Measurements from ENCODE around the gene SOX6.

SOX6 gene

DNA sequence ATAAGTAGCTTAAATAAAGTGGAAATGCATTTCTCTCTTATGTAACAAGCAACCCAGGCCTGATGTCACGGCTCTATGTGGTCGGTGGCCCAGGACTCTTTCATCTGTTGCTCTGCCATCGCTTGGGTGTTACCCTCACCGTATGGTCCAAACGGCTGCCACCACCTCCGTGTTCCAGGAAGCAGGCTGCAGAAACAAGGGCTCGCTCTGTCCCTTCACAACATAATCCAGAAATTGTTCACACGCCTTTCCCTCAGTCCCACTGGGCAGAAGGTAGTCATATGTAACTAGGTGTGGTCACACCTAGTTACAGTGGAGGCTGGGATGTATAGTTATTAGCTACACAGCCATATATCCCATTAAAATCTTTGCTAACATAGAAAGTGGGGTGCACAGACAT, 421.0 kb downstream of the SOX6 start:
- TF ChIP-seq, protein P1, sequence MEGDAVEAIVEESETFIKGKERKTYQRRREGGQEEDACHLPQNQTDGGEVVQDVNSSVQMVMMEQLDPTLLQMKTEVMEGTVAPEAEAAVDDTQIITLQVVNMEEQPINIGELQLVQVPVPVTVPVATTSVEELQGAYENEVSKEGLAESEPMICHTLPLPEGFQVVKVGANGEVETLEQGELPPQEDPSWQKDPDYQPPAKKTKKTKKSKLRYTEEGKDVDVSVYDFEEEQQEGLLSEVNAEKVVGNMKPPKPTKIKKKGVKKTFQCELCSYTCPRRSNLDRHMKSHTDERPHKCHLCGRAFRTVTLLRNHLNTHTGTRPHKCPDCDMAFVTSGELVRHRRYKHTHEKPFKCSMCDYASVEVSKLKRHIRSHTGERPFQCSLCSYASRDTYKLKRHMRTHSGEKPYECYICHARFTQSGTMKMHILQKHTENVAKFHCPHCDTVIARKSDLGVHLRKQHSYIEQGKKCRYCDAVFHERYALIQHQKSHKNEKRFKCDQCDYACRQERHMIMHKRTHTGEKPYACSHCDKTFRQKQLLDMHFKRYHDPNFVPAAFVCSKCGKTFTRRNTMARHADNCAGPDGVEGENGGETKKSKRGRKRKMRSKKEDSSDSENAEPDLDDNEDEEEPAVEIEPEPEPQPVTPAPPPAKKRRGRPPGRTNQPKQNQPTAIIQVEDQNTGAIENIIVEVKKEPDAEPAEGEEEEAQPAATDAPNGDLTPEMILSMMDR (IDR thresholded peaks at IDR 0.05; ENCODE audit: low read depth, low read length, missing control alignments) = no peak
- in situ Hi-C loops (cut with HindIII; ENCODE audit: low sequenced_read_pairs) = no loop called here

DNA sequence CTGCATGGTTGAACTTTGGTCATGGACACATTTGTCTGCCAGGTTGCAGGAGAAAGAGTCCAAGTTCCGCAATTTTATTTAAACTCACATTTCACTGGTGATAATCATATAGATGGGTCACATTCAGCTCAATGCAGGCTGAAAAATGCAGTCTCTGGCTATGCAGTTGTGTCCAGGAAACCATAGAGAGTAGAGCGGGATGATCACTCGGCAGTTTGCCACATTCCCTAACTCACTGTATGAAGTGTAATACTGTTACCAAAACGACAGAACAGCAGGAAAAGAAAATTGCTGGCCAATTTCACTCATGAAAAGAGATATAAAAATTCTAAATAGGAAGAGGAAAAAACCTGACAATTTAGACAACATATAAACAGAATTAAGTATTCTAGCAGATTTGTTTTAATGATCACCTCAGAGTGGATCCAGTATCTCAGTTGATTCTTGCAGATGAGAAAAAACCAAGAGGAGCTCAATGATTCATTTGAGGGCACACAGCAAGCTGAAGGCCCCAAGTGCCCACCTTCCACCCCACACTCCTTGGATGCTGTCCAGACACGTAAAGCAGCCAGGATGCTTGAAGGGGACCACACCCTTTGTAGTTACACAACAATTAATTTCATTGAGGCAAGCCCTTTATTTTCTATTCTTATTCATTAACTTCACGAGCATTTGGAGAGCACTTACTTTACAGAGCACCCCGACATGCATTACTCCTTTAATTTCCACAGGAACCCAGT, 422.3 kb downstream of the SOX6 start:
- TF ChIP-seq, protein P1 (IDR thresholded peaks at IDR 0.05; ENCODE audit: low read depth, low read length, missing control alignments) = no peak
- no peak overlapping the region for H3K4me3 ChIP-seq (ENCODE audit: low read depth, low read length)
- in situ Hi-C loops (cut with HindIII; ENCODE audit: low sequenced_read_pairs) = no loop called here
- no peak for DNase-seq (ENCODE audit: low read depth)

More for the DNA sequence above, 421.0 kb downstream of the SOX6 start:
- no peak for DNase-seq (ENCODE audit: low read depth)
- H3K4me3 ChIP-seq (ENCODE audit: low read depth, low read length) = no peak overlapping the region

DNA sequence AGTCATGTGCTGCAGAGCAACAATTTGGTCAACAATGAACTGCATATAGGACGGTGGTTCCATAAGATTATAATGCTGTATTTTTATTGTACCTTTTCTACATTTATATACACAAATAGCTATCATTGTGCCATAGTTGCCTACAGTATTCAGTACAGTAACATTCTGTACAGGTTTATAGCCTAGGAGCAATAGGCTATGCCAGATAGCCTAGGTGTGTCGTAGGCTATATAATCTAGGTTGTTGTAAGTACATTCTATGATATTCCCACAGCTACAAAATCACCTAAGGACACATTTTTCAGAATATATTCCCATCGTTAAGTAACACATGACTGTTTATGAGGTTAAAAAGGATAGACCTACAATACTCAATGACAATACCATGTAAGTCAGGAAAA, 423.9 kb downstream of the SOX6 start:
- TF ChIP-seq, protein P1 (IDR thresholded peaks at IDR 0.05; ENCODE audit: low read depth, low read length, missing control alignments) = no peak
- in situ Hi-C loops (cut with HindIII; ENCODE audit: low sequenced_read_pairs) = no loop called here
- H3K4me3 ChIP-seq (ENCODE audit: low read depth, low read length) = no peak overlapping the region
- no peak for DNase-seq (ENCODE audit: low read depth)

DNA sequence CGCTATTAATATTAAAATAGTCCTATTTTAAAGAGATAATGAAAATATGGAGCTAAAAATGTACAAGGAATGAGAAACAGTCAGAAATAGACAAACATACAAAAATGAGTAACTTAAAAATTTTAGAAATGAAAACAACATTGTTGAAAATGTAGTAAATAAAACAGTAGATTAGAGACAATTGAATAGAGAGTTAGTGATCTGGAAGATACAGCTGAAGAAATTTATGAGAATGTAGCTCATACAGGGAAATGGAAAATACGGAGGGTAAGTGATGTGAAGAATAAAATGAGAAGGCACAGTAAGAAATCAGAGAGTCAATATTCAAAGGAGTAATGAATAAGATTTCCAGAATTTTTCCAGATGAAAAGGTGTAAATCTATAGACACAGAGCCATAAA, 424.8 kb downstream of the SOX6 start:
- H3K4me3 ChIP-seq (ENCODE audit: low read depth, low read length) = no peak overlapping the region
- TF ChIP-seq, protein P1 (IDR thresholded peaks at IDR 0.05; ENCODE audit: low read depth, low read length, missing control alignments) = no peak
- no peak for DNase-seq (ENCODE audit: low read depth)
- in situ Hi-C loops (cut with HindIII; ENCODE audit: low sequenced_read_pairs) = no loop called here

DNA sequence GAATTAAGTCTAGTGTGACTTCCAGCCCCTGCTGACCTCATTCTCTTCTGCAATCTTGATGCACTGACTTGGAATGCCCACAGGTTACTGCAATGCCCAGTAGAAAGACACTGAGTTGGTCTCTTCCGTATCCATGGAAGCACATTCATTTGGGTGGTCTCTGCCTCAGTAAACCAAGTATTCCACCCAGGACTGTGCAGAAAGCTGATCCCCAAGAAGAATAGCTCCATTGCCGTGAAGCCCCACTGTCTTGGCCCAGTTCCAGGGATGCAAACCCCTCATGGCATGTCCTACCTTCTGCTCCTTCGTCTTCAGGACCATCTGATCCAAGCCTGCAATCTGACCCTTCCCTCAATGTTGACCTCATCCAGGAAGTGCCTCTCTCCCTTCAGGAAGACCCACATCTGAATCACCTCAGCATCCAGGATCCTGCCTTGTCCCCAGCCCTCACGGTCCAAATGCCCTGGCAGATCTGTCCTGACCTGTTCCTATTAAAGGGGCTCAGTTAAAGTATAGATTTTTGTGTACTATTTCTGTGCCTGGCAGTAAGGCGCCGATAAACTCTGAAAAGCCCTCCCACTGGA, 425.8 kb downstream of the SOX6 start:
- H3K4me3 ChIP-seq (ENCODE audit: low read depth, low read length) = no peak overlapping the region
- TF ChIP-seq, protein P1 (IDR thresholded peaks at IDR 0.05; ENCODE audit: low read depth, low read length, missing control alignments) = no peak
- no peak for DNase-seq (ENCODE audit: low read depth)
- in situ Hi-C loops (cut with HindIII; ENCODE audit: low sequenced_read_pairs) = no loop called here

DNA sequence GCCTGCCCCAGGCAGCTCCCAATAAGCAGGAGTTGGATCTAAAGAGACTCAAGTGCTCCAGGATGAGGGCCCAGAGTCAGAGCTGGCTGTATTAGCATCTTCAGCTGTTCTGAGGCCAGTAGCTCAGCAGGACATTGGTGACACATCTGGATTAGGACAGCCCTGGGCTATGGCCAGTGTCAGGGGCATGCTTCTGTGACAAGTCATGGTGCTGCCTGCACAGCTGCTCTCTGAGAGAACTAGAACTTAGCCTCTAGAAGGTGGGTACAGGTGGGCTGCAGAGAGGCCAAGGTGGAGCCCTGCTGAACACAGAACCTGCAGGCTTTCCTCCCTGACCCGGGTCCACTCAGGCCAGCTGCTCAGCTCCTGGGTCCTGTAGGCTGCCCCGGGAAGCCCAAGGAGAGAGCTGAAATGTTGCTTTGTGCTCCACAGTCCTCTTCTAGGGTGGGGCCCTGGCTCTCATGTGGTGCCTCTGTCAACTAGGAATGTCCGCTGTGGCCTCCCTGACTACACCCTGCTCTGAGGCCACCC, 426.9 kb downstream of the SOX6 start:
- no peak overlapping the region for H3K4me3 ChIP-seq (ENCODE audit: low read depth, low read length)
- TF ChIP-seq, protein P1 (IDR thresholded peaks at IDR 0.05; ENCODE audit: low read depth, low read length, missing control alignments) = no peak
- no peak for DNase-seq (ENCODE audit: low read depth)
- in situ Hi-C loops (cut with HindIII; ENCODE audit: low sequenced_read_pairs) = no loop called here
